T-helper 2 cell (primary cell): ENCODE measurements around the gene FSD1L.
"Not testable (repeated sequence)": the region's sequence is repeated elsewhere in the genome, so short reads cannot be mapped to it uniquely, and the experiment has no call there.

Experiments
- DNase-seq, 5 experiments: peaks; one replicate each; pipeline versions ENCODE4 v3.0.0 to v3.0.0-alpha.2; 2012 to 2022

Gene FSD1L

GRCh38 chr9:105496826-105497225 is 49.0 kb downstream of the FSD1L start:
- no peak for DNase-seq

GRCh38 chr9:105497704-105498103 is 49.9 kb downstream of the FSD1L start:
- no peak for DNase-seq

GRCh38 chr9:105500108-105500766 is 52.4 kb downstream of the FSD1L start:
- no peak for DNase-seq

GRCh38 chr9:105501414-105501813 is 53.6 kb downstream of the FSD1L start:
- DNase-seq: no peak

GRCh38 chr9:105502276-105502675 is 54.4 kb downstream of the FSD1L start:
- no peak for DNase-seq

GRCh38 chr9:105503881-105504280 is 56.0 kb downstream of the FSD1L start:
- peak in 1 of 5 experiments; percentile 35 for DNase-seq

- no peak for DNase-seq
Observed at GRCh38 chr9:105507096-105507790, 59.4 kb downstream of the FSD1L start.

- DNase-seq: no peak
Observed at GRCh38 chr9:105508530-105508929, 60.7 kb downstream of the FSD1L start.

- no peak for DNase-seq
Observed at GRCh38 chr9:105510024-105510423, 62.2 kb downstream of the FSD1L start.

- DNase-seq: no peak
Observed at GRCh38 chr9:105511446-105511845, 63.6 kb downstream of the FSD1L start.

GRCh38 chr9:105515811-105516413 is 68.1 kb downstream of the FSD1L start:
- DNase-seq: no peak

- peak in 4 of 5 experiments; percentile 13 to 34 (median 26) for DNase-seq
Observed at GRCh38 chr9:105519710-105520369, 72.0 kb downstream of the FSD1L start.

- not testable (repeated sequence) for DNase-seq
Observed at GRCh38 chr9:105520992-105521391, 73.2 kb downstream of the FSD1L start.

GRCh38 chr9:105522618-105523385 is 75.0 kb downstream of the FSD1L start:
- DNase-seq: not testable (repeated sequence)

- DNase-seq: no peak
Observed at GRCh38 chr9:105531530-105531929, 83.7 kb downstream of the FSD1L start.

- no peak for DNase-seq
Observed at GRCh38 chr9:105535920-105536668, 88.3 kb downstream of the FSD1L start.

GRCh38 chr9:105539452-105539851 is 91.6 kb downstream of the FSD1L start:
- DNase-seq: no peak

GRCh38 chr9:105541838-105542237 is 94.0 kb downstream of the FSD1L start:
- no peak for DNase-seq

GRCh38 chr9:105554042-105554441 is 106.2 kb downstream of the FSD1L start:
- no peak for DNase-seq

GRCh38 chr9:105557804-105558610 is 110.2 kb downstream of the FSD1L start, which contains the start of gene FKTN:
Gene FKTN, plus strand, starts transcription at chr9:105558131. Its CDS starts 16,902 bp downstream, at chr9:105575033.
- DNase-seq: peak; percentile 57 to 89 (median 72)

- no peak for DNase-seq
Observed at GRCh38 chr9:105572455-105572854, 124.6 kb downstream of the FSD1L start.
